ENCODE data around the gene PNLIPRP2.

PNLIPRP2 gene

DNA sequence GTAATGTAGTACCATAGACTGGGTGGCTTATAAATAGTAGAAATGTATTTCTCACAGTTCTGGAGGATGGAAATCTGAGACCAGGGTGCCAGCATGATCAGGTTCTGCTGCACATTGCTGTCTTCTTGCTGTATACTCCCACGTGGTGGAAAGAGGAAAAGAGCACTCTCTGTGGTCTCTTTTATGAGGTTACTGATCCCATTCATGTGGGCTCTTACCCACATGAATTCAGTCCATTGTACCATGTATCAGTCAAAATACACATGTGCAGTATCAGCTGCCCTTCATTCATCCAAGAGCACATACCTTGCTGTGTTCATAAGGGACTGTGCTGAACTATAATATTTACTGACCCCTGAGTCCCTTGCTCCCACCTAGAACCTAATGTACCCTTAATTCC lies 17.1 kb downstream of the PNLIPRP2 start:
- intact Hi-C loops (cut with DNase I; ENCODE audit: low total_unique reads): no loop called here
- Histone ChIP-seq H3K4me1 (no peaks in the 10 kb centered on the region), H3K27ac (no peak overlapping the region), H3K27me3 (peaks cover 0 to 4% of the 10 kb centered on the region in 2 donors), H3K9me3 (no peaks in the 10 kb centered on the region), H3K4me3 (no peak overlapping the region), H3K36me3 (no peaks in the 10 kb centered on the region)
- no peak for DNase-seq
- TF ChIP-seq, protein P1, sequence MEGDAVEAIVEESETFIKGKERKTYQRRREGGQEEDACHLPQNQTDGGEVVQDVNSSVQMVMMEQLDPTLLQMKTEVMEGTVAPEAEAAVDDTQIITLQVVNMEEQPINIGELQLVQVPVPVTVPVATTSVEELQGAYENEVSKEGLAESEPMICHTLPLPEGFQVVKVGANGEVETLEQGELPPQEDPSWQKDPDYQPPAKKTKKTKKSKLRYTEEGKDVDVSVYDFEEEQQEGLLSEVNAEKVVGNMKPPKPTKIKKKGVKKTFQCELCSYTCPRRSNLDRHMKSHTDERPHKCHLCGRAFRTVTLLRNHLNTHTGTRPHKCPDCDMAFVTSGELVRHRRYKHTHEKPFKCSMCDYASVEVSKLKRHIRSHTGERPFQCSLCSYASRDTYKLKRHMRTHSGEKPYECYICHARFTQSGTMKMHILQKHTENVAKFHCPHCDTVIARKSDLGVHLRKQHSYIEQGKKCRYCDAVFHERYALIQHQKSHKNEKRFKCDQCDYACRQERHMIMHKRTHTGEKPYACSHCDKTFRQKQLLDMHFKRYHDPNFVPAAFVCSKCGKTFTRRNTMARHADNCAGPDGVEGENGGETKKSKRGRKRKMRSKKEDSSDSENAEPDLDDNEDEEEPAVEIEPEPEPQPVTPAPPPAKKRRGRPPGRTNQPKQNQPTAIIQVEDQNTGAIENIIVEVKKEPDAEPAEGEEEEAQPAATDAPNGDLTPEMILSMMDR (IDR thresholded peaks at IDR 0.05): no peak

DNA sequence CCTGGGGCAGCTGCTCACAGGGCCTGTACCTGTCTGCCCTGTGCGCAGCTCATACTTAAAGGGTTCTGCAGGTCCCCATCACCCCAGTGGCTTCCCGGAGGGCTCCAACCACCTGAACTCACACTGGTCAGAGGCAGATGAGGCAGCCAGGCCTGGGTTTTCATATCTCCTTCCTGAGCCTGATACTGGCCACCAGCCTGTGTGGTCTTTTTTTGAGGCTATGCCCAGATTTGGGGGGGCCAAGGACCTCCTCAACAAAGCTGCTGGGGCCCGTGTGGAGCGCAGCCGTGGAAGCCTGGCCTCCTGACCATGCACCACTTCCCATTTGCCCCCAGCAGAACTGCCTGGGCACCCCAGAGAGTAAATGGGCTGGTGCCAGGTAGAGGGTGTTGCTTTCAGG lies 25.7 kb downstream of the PNLIPRP2 start:
- intact Hi-C loops (cut with DNase I; ENCODE audit: low total_unique reads): no loop called here
- Histone ChIP-seq H3K4me3 (no peak overlapping the region), H3K36me3 (no peaks in the 10 kb centered on the region), H3K27ac (no peak overlapping the region), H3K4me1 (no peaks in the 10 kb centered on the region), H3K9me3 (peaks cover 0 to 7% (median 0%) of the 10 kb centered on the region in 3 donors), H3K27me3 (peaks cover 0 to 6% of the 10 kb centered on the region in 2 donors)
- DNase-seq: no peak
- TF ChIP-seq, protein P1 (IDR thresholded peaks at IDR 0.05): no peak

DNA sequence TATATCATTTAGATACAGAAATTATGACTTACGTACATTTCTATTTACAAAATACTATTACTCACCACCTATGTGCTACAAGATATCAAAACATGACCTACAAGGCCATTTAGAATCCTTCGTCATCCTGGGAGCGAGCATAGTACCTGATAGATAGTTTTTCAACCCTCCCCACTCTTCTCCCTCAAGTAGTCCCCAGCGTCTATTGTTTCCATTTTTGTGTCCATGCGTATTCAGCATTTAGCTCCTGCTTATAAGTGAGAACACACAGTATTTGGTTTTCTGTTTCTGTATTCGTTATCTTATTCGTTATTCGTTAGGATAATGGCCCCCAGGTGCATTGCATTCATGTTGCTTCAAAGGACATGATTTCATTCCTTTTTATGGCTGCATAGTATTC lies 28.1 kb downstream of the PNLIPRP2 start:
- peaks cover 0 to 6% of the 10 kb centered on the region in 2 donors for H3K27me3 ChIP-seq
- no peaks in the 10 kb centered on the region for H3K36me3 ChIP-seq
- intact Hi-C loops (cut with DNase I; ENCODE audit: low total_unique reads): no loop called here
- DNase-seq: no peak
- no peaks in the 10 kb centered on the region for H3K4me1 ChIP-seq
- H3K27ac ChIP-seq: no peak overlapping the region
- no peak overlapping the region for H3K4me3 ChIP-seq
- peaks cover 0 to 7% (median 0%) of the 10 kb centered on the region in 3 donors for H3K9me3 ChIP-seq
- TF ChIP-seq, protein P1 (IDR thresholded peaks at IDR 0.05): no peak

DNA sequence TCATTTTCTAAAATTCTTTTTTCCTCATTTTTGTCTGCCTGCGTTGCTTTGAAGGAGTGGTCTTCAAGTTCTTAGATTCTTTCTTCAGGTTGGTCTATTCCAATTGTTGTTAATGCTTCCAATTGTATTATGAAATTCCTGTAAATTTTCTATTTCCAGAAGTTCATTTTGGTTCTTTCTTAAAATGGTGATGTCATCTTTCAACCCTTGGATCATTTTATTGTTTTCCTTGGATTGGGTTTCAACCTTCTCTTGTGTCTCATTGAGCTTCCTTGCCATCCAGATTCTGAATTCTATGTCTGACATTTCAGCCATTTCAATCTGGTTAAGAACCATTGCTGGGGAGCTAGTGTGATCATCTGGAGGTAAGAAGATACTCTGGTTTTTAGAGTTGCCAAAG lies 33.1 kb downstream of the PNLIPRP2 start:
- Histone ChIP-seq H3K27me3 (peaks cover 0 to 12% of the 10 kb centered on the region in 2 donors), H3K27ac (no peak overlapping the region), H3K36me3 (no peaks in the 10 kb centered on the region), H3K4me3 (no peak overlapping the region), H3K9me3 (peaks cover 0 to 7% (median 0%) of the 10 kb centered on the region in 3 donors), H3K4me1 (no peaks in the 10 kb centered on the region)
- intact Hi-C loops (cut with DNase I; ENCODE audit: low total_unique reads): no loop called here
- DNase-seq: no peak
- TF ChIP-seq, protein P1 (IDR thresholded peaks at IDR 0.05): no peak

DNA sequence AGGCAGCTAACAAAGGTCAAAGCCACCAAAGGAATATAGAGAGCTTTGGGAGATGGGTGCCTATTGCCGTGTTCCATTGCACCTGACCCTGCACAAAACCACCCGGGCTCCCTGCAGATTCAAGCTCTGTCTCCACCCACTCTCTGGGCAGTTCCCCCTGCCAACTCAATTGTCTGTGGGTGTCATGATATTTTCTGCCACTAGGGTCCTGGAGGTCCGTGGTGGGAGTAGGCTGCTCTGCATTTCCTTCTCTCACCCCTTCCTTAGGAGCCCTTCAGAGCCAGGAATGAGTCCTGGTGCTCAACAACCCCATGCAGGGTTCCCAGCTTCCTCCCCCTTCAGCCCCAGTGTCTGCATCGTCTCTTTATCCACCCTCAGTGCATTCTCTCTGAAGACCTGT lies 34.1 kb downstream of the PNLIPRP2 start:
- Histone ChIP-seq H3K27ac (no peak overlapping the region), H3K27me3 (peaks cover 0 to 12% of the 10 kb centered on the region in 2 donors), H3K4me3 (no peak overlapping the region), H3K36me3 (no peaks in the 10 kb centered on the region), H3K4me1 (no peaks in the 10 kb centered on the region), H3K9me3 (peaks cover 0 to 6% (median 0%) of the 10 kb centered on the region in 3 donors)
- TF ChIP-seq, protein P1 (IDR thresholded peaks at IDR 0.05): no peak
- no peak for DNase-seq
- intact Hi-C loops (cut with DNase I; ENCODE audit: low total_unique reads): no loop called here

DNA sequence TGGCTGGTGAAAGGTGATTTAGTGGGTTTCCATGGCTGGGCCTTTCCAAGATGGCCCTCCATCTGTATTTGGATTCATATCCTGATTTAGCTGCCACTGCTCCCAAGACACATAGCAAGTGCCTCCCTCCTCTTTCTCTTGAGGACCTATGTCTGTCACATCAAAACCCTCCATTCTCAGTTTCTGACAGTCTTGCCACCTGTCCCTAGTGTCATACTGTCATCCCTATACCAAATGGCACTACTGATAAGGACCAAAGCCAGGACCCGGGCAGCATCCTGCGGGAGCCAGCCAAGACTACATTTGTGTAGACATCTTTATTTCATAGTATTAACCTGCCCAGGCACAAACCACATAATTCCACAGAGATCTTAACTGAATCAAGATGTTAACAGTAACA lies 34.8 kb downstream of the PNLIPRP2 start:
- TF ChIP-seq, protein P1 (IDR thresholded peaks at IDR 0.05): no peak
- no peaks in the 10 kb centered on the region for H3K9me3 ChIP-seq
- no peaks in the 10 kb centered on the region for H3K36me3 ChIP-seq
- H3K4me1 ChIP-seq: no peaks in the 10 kb centered on the region
- no peak overlapping the region for H3K4me3 ChIP-seq
- H3K27ac ChIP-seq: no peak overlapping the region
- intact Hi-C loops (cut with DNase I; ENCODE audit: low total_unique reads): no loop called here
- no peak for DNase-seq
- peaks cover 0 to 12% of the 10 kb centered on the region in 2 donors for H3K27me3 ChIP-seq
